ENCODE measurements around the gene RMP24.

Gene RMP24

DNA sequence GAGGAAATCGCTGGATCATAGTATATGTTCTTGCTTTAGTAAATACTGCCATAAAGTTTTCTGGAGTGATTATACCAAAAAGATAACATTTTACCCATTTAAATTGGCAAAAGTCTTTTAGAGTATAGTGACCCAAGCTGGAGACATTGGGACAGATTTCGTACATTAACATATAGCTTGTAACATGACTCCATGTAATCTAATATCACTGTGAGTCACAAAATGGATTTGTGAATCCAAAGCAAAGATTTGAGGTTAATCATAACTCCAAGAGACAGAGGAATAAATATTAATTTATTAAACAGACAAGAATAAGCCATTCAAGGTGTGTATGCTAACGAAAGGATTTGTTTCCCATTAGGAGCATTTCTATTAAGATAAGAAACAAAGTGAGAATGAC lies 45.0 kb upstream of the RMP24 start:
- peaks cover 0 to 3% (median 0%) of the 10 kb centered on the region in 3 donors for H3K4me1 ChIP-seq (ENCODE audit: control insufficient read depth in 2 of 3, insufficient read depth in 2 of 3, low read depth in 1 of 3, low read length in 3 of 3)
- DNase-seq (no peak), FAIRE-seq (no peak)
- H3K9me3 ChIP-seq (ENCODE audit: control insufficient read depth in 2 of 3, insufficient read depth in 1 of 3, low read length in 3 of 3), result no peaks in the 10 kb centered on the region
- H3K27ac ChIP-seq (ENCODE audit: low read depth in 2 of 2, low read length in 2 of 2), result no peak overlapping the region
- no peak overlapping the region for H3K4me3 ChIP-seq (ENCODE audit: low read length in 3 of 3)
- no peaks in the 10 kb centered on the region for H3K36me3 ChIP-seq (ENCODE audit: control insufficient read depth in 2 of 3, insufficient read depth in 3 of 3, low read length in 3 of 3)
- H3K9ac ChIP-seq (ENCODE audit: low read length in 3 of 3), result no peak overlapping the region
- intact Hi-C loops (cut with DNase I), result no loop called here
- no peaks in the 10 kb centered on the region for H3K27me3 ChIP-seq (ENCODE audit: control insufficient read depth, insufficient read depth, low read length)
- TF ChIP-seq, protein P1, sequence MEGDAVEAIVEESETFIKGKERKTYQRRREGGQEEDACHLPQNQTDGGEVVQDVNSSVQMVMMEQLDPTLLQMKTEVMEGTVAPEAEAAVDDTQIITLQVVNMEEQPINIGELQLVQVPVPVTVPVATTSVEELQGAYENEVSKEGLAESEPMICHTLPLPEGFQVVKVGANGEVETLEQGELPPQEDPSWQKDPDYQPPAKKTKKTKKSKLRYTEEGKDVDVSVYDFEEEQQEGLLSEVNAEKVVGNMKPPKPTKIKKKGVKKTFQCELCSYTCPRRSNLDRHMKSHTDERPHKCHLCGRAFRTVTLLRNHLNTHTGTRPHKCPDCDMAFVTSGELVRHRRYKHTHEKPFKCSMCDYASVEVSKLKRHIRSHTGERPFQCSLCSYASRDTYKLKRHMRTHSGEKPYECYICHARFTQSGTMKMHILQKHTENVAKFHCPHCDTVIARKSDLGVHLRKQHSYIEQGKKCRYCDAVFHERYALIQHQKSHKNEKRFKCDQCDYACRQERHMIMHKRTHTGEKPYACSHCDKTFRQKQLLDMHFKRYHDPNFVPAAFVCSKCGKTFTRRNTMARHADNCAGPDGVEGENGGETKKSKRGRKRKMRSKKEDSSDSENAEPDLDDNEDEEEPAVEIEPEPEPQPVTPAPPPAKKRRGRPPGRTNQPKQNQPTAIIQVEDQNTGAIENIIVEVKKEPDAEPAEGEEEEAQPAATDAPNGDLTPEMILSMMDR (IDR thresholded peaks at IDR 0.05; ENCODE audit: borderline replicate concordance, extremely low read depth, insufficient read depth), result no peak

DNA sequence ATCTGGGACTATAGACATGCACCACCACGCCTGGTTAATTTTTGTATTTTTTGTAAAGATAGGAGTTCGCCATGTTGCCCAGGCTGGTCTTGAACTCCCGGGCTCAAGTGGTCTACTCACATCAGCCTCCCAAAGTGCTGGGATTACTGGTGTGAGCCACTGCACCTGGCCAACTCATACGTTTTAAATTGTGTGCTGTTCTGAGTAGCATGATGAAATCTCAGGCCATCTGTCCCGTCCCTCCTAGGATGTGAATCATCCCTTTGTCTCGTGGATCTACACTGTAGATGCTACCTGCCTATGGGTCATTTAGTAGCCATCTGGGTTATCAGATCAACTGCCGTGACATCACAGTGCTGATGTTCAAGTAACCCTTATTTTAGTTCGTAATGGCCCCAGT lies 38.5 kb upstream of the RMP24 start:
- Histone ChIP-seq H3K9ac (ENCODE audit: low read length in 3 of 3) (no peak overlapping the region), H3K27ac (ENCODE audit: low read depth in 2 of 2, low read length in 2 of 2) (no peak overlapping the region), H3K36me3 (ENCODE audit: control insufficient read depth in 2 of 3, insufficient read depth in 3 of 3, low read length in 3 of 3) (no peaks in the 10 kb centered on the region), H3K4me3 (ENCODE audit: low read length in 3 of 3) (no peak overlapping the region), H3K4me1 (ENCODE audit: control insufficient read depth in 2 of 3, insufficient read depth in 2 of 3, low read depth in 1 of 3, low read length in 3 of 3) (peaks cover 0 to under 1% (median 0%) of the 10 kb centered on the region in 3 donors), H3K9me3 (ENCODE audit: control insufficient read depth in 2 of 3, insufficient read depth in 1 of 3, low read length in 3 of 3) (no peaks in the 10 kb centered on the region), H3K27me3 (ENCODE audit: control insufficient read depth, insufficient read depth, low read length) (no peaks in the 10 kb centered on the region)
- no peak for DNase-seq
- intact Hi-C loops (cut with DNase I), result no loop called here
- FAIRE-seq, result no peak
- TF ChIP-seq, protein P1 (IDR thresholded peaks at IDR 0.05; ENCODE audit: borderline replicate concordance, extremely low read depth, insufficient read depth), result no peak

DNA sequence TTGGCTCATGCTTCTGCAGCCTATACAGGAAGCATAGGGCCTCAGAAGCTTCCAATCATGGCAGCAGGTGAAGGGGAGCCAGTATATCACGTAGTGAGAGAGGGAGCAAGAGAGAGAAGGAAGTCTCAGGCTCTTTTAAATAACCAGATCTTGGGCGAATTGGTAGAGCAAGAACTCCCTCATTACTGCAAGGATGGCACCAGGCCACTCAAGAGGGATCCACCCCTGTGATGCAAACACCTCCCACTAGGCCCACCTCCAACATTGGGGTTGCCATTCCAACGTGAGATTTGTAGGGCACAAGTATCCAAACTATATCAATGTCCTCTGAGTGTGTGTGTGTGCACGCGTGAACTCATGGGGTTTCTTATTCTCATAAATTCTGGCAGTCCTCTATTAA lies 37.6 kb upstream of the RMP24 start:
- TF ChIP-seq, protein P1 (IDR thresholded peaks at IDR 0.05; ENCODE audit: borderline replicate concordance, extremely low read depth, insufficient read depth), result no peak
- H3K27ac ChIP-seq (ENCODE audit: low read depth in 2 of 2, low read length in 2 of 2), result no peak overlapping the region
- DNase-seq (no peak), FAIRE-seq (no peak)
- intact Hi-C loops (cut with DNase I), result no loop called here
- peaks cover 0 to 2% (median 0%) of the 10 kb centered on the region in 3 donors for H3K4me1 ChIP-seq (ENCODE audit: control insufficient read depth in 2 of 3, insufficient read depth in 2 of 3, low read depth in 1 of 3, low read length in 3 of 3)
- no peak overlapping the region for H3K9ac ChIP-seq (ENCODE audit: low read length in 3 of 3)
- no peaks in the 10 kb centered on the region for H3K27me3 ChIP-seq (ENCODE audit: control insufficient read depth, insufficient read depth, low read length)
- H3K4me3 ChIP-seq (ENCODE audit: low read length in 3 of 3), result no peak overlapping the region
- no peaks in the 10 kb centered on the region for H3K9me3 ChIP-seq (ENCODE audit: control insufficient read depth in 2 of 3, insufficient read depth in 1 of 3, low read length in 3 of 3)
- H3K36me3 ChIP-seq (ENCODE audit: control insufficient read depth in 2 of 3, insufficient read depth in 3 of 3, low read length in 3 of 3), result no peaks in the 10 kb centered on the region

DNA sequence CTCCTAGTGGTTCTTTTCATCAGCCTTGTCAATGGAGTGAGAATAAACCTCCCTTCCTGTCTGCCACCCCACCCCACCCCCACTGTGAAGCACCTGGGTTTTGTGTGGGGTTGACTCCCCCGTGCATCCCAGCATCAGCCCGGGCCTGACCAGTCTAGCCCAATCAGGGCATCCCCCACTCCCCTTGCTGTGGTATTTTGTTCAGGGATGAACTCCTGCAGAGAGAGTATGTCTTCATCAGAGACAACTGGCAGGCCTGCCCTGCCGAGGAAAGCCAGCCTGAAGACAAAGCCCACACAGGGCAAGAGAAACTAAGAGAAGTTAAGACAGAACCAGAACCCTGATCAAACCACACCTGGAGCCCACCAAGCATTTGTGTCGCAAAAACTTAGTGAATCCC lies 36.7 kb upstream of the RMP24 start:
- H3K4me1 ChIP-seq (ENCODE audit: control insufficient read depth in 2 of 3, insufficient read depth in 2 of 3, low read depth in 1 of 3, low read length in 3 of 3), result peaks cover 0 to 2% (median 0%) of the 10 kb centered on the region in 3 donors
- no peak overlapping the region for H3K9ac ChIP-seq (ENCODE audit: low read length in 3 of 3)
- no peak overlapping the region for H3K4me3 ChIP-seq (ENCODE audit: low read length in 3 of 3)
- no peak for FAIRE-seq
- H3K27me3 ChIP-seq (ENCODE audit: control insufficient read depth, insufficient read depth, low read length), result no peaks in the 10 kb centered on the region
- no peak for DNase-seq
- intact Hi-C loops (cut with DNase I), result no loop called here
- H3K36me3 ChIP-seq (ENCODE audit: control insufficient read depth in 2 of 3, insufficient read depth in 3 of 3, low read length in 3 of 3), result no peaks in the 10 kb centered on the region
- TF ChIP-seq, protein P1 (IDR thresholded peaks at IDR 0.05; ENCODE audit: borderline replicate concordance, extremely low read depth, insufficient read depth), result no peak
- H3K9me3 ChIP-seq (ENCODE audit: control insufficient read depth in 2 of 3, insufficient read depth in 1 of 3, low read length in 3 of 3), result no peaks in the 10 kb centered on the region
- H3K27ac ChIP-seq (ENCODE audit: low read depth in 2 of 2, low read length in 2 of 2), result no peak overlapping the region
